HG03378 (cell line): ENCODE data around the gene HAT1.

ENCODE experiments used
- ATAC-seq: cut with Tn5 transposase; IDR thresholded peaks from one replicate; pipeline ENCODE4 v1.9.1; 2021; ENCODE audit warnings: mild to moderate bottlenecking, moderate library complexity; ENCODE audit not compliant: unreplicated experiment

Gene HAT1

GRCh38 chr2:171913517-171913916 lies 8.7 kb upstream of the HAT1 start:
- ATAC-seq = no peak

- no peak for ATAC-seq
Observed at GRCh38 chr2:171919453-171919852, 2.8 kb upstream of the HAT1 start.

GRCh38 chr2:171921970-171922229 lies 361 bp upstream of the HAT1 start:
- no peak for ATAC-seq

- ATAC-seq = no peak
Observed at GRCh38 chr2:171923206-171923605, 945 bp downstream of the HAT1 start.

GRCh38 chr2:171924170-171924942 lies 2.1 kb downstream of the HAT1 start:
- ATAC-seq = no peak

- no peak for ATAC-seq
Observed at GRCh38 chr2:171930385-171930784, 8.1 kb downstream of the HAT1 start.

GRCh38 chr2:171939058-171939742 lies 16.9 kb downstream of the HAT1 start:
- no peak for ATAC-seq

GRCh38 chr2:171939743-171940071 lies 17.4 kb downstream of the HAT1 start:
- no peak for ATAC-seq

- no peak for ATAC-seq
Observed at GRCh38 chr2:171941316-171941699, 19.0 kb downstream of the HAT1 start.

- no peak for ATAC-seq
Observed at GRCh38 chr2:171943869-171944268, 21.6 kb downstream of the HAT1 start.

- no peak for ATAC-seq
Observed at GRCh38 chr2:171952276-171952675, 30.0 kb downstream of the HAT1 start.

GRCh38 chr2:171952748-171953147 lies 30.5 kb downstream of the HAT1 start:
- ATAC-seq = no peak

GRCh38 chr2:171956135-171956825 lies 34.0 kb downstream of the HAT1 start:
- ATAC-seq = no peak

- ATAC-seq = no peak
Observed at GRCh38 chr2:171957061-171957460, 34.8 kb downstream of the HAT1 start.

GRCh38 chr2:171958475-171958874 lies 36.2 kb downstream of the HAT1 start:
- ATAC-seq = no peak

GRCh38 chr2:171959998-171960397 lies 37.7 kb downstream of the HAT1 start:
- ATAC-seq = no peak

GRCh38 chr2:171960570-171960969 lies 38.3 kb downstream of the HAT1 start:
- ATAC-seq = no peak

- no peak for ATAC-seq
Observed at GRCh38 chr2:171963198-171963597, 40.9 kb downstream of the HAT1 start.

GRCh38 chr2:171964308-171964707 lies 42.0 kb downstream of the HAT1 start:
- no peak for ATAC-seq

- ATAC-seq = no peak
Observed at GRCh38 chr2:171965238-171965637, 43.0 kb downstream of the HAT1 start.

- no peak for ATAC-seq
Observed at GRCh38 chr2:171965661-171966060, 43.4 kb downstream of the HAT1 start.

- no peak for ATAC-seq
Observed at GRCh38 chr2:171966235-171966634, 44.0 kb downstream of the HAT1 start.
